HEK293 (cell line): Measurements from ENCODE around the gene ZFP57.
"Not testable (repeated sequence)": the region's sequence is repeated elsewhere in the genome, so short reads cannot be mapped to it uniquely, and the experiment has no call there.

Experiments
- CTCF ChIA-PET: fragments of 350-600 bp; formaldehyde crosslinking; extraction: SDS; loops from one replicate; lab custom pipeline; 2021; ENCODE audit warnings: antibody characterized with exemption; lab: Yijun Ruan, JAX
- POLR2A ChIA-PET: fragments of 300-600 bp; formaldehyde crosslinking; extraction: SDS; loops from one replicate; lab custom pipeline; 2020; ENCODE audit warnings: antibody characterized with exemption, inconsistent platforms; lab: Yijun Ruan, JAX
- H3K27ac ChIP-seq: fragments of 200-500 bp; sonication (Bioruptor generic); 2 replicates; pipeline ENCODE4 v1.5.1; 2014; ENCODE audit warnings: low read depth, low read length, control low read depth, inconsistent platforms; ENCODE audit errors: extremely low read depth
- H3K36me3 ChIP-seq, 2 experiments: fragments of 200-500 bp in 1 of 2; sonication (Bioruptor generic) in 1 of 2; 1 replicate in 1 of 2; 2 replicates in 1 of 2; pipeline ENCODE4 v1.5.1; 2014 to 2017; ENCODE audit warnings: inconsistent platforms in 2 of 2, low read length in 2 of 2; ENCODE audit not compliant: control insufficient read depth in 2 of 2, insufficient read depth in 1 of 2
- H3K4me1 ChIP-seq: fragments of 200-500 bp; sonication (Bioruptor generic); 2 replicates; pipeline ENCODE4 v1.5.1; 2014; ENCODE audit warnings: mild to moderate bottlenecking, low read length, inconsistent platforms; ENCODE audit not compliant: control insufficient read depth, insufficient read depth
- H3K4me3 ChIP-seq: 2 replicates; pipeline ENCODE4 v1.5.1; 2011; ENCODE audit warnings: low read depth, mild to moderate bottlenecking, control low read depth, low read length, moderate library complexity
- H3K9me3 ChIP-seq: fragments of 200-500 bp; sonication (Bioruptor generic); 2 replicates; pipeline ENCODE4 v1.5.1; 2014; ENCODE audit warnings: low read depth, low read length, inconsistent platforms; ENCODE audit not compliant: control insufficient read depth, insufficient read depth
- MEIS1 ChIP-seq: sonication (generic); formaldehyde crosslinking; IDR thresholded peaks from 2 replicates; pipeline ENCODE4 v1.8.1; 2022; ENCODE audit warnings: missing genetic modification reagents, mild to moderate bottlenecking, borderline replicate concordance
- OVOL3 ChIP-seq: fragments of 450-650 bp; formaldehyde crosslinking; IDR thresholded peaks from 2 replicates; pipeline ENCODE4 v1.5.1; 2016; ENCODE audit warnings: missing biosample characterization, missing genetic modification characterization
- REST ChIP-seq: fragments of 450-650 bp; formaldehyde crosslinking; IDR thresholded peaks from 2 replicates; pipeline ENCODE4 v1.5.1; 2016; ENCODE audit warnings: missing biosample characterization, missing genetic modification characterization
- SCRT2 ChIP-seq: fragments of 450-650 bp; formaldehyde crosslinking; IDR thresholded peaks from 2 replicates; pipeline ENCODE4 v1.5.1; 2016; ENCODE audit warnings: missing biosample characterization, missing genetic modification characterization
- SP3 ChIP-seq: fragments of 450-650 bp; formaldehyde crosslinking; IDR thresholded peaks from 2 replicates; pipeline ENCODE4 v1.5.1; 2016; ENCODE audit warnings: missing biosample characterization, missing genetic modification characterization
- ZBTB21 ChIP-seq: fragments of 450-650 bp; formaldehyde crosslinking; IDR thresholded peaks from 2 replicates; pipeline ENCODE4 v1.5.1; 2017; ENCODE audit warnings: missing biosample characterization, missing genetic modification characterization
- ZBTB8A ChIP-seq: fragments of 450-650 bp; formaldehyde crosslinking; IDR thresholded peaks from 2 replicates; pipeline ENCODE4 v1.5.1; 2016; ENCODE audit warnings: missing biosample characterization, missing genetic modification characterization
- ZFP37 ChIP-seq: fragments of 450-650 bp; formaldehyde crosslinking; IDR thresholded peaks from 2 replicates; pipeline ENCODE4 v1.5.1; 2016; ENCODE audit warnings: missing biosample characterization, missing genetic modification characterization
- ZIC2 ChIP-seq: fragments of 450-650 bp; formaldehyde crosslinking; IDR thresholded peaks from 2 replicates; pipeline ENCODE4 v1.5.1; 2016; ENCODE audit warnings: missing biosample characterization, missing genetic modification characterization
- ZNF114 ChIP-seq: fragments of 450-650 bp; formaldehyde crosslinking; IDR thresholded peaks from 2 replicates; pipeline ENCODE4 v1.5.0; 2017; ENCODE audit warnings: missing biosample characterization, missing genetic modification characterization
- ZNF2 ChIP-seq: fragments of 450-650 bp; formaldehyde crosslinking; IDR thresholded peaks from 2 replicates; pipeline ENCODE4 v1.5.1; 2016; ENCODE audit warnings: missing biosample characterization, missing genetic modification characterization
- ZNF26 ChIP-seq: fragments of 450-650 bp; formaldehyde crosslinking; IDR thresholded peaks from 2 replicates; pipeline ENCODE4 v1.5.1; 2016; ENCODE audit warnings: missing biosample characterization, missing genetic modification characterization
- ZNF266 ChIP-seq: fragments of 450-650 bp; formaldehyde crosslinking; IDR thresholded peaks from 2 replicates; pipeline ENCODE4 v1.5.1; 2016; ENCODE audit warnings: missing biosample characterization, missing genetic modification characterization, low read depth
- ZNF274 ChIP-seq, 2 experiments: fragments of 200-500 bp in 1 of 2; fragments of 450-650 bp in 1 of 2; sonication (Bioruptor generic) in 1 of 2; formaldehyde crosslinking in 1 of 2; IDR thresholded peaks; 2 replicates each; pipeline versions ENCODE4 v1.5.1 to v1.6.1; 2014 to 2016; ENCODE audit warnings: borderline replicate concordance in 1 of 2, inconsistent platforms in 1 of 2, low read length in 1 of 2, missing biosample characterization in 1 of 2, missing genetic modification characterization in 1 of 2
- ZNF280C ChIP-seq: fragments of 450-650 bp; formaldehyde crosslinking; IDR thresholded peaks from 2 replicates; pipeline ENCODE4 v1.5.1; 2016; ENCODE audit warnings: missing biosample characterization, missing genetic modification characterization
- ZNF362 ChIP-seq: fragments of 450-650 bp; formaldehyde crosslinking; IDR thresholded peaks from 2 replicates; pipeline ENCODE4 v1.5.1; 2016; ENCODE audit warnings: missing biosample characterization, missing genetic modification characterization
- ZNF394 ChIP-seq: fragments of 450-650 bp; formaldehyde crosslinking; IDR thresholded peaks from 2 replicates; pipeline ENCODE4 v1.5.1; 2016; ENCODE audit warnings: missing biosample characterization, missing genetic modification characterization, mild to moderate bottlenecking, moderate library complexity, borderline replicate concordance
- ZNF404 ChIP-seq: fragments of 450-650 bp; formaldehyde crosslinking; IDR thresholded peaks from 2 replicates; pipeline ENCODE4 v1.5.1; 2017; ENCODE audit warnings: missing biosample characterization, missing genetic modification characterization
- ZNF48 ChIP-seq: fragments of 450-650 bp; formaldehyde crosslinking; IDR thresholded peaks from 2 replicates; pipeline ENCODE4 v1.5.1; 2016; ENCODE audit warnings: missing biosample characterization, missing genetic modification characterization
- ZNF510 ChIP-seq: fragments of 450-650 bp; formaldehyde crosslinking; IDR thresholded peaks from 2 replicates; pipeline ENCODE4 v1.5.1; 2018; ENCODE audit warnings: mild to moderate bottlenecking, missing genetic modification characterization, missing biosample characterization; ENCODE audit not compliant: insufficient replicate concordance
- ZNF514 ChIP-seq: fragments of 450-650 bp; formaldehyde crosslinking; IDR thresholded peaks from 2 replicates; pipeline ENCODE4 v1.5.1; 2016; ENCODE audit warnings: missing biosample characterization, missing genetic modification characterization
- ZNF530 ChIP-seq: fragments of 450-650 bp; formaldehyde crosslinking; IDR thresholded peaks from 2 replicates; pipeline ENCODE4 v1.5.1; 2016; ENCODE audit warnings: low read depth, missing biosample characterization, missing genetic modification characterization
- ZNF558 ChIP-seq: fragments of 450-650 bp; formaldehyde crosslinking; IDR thresholded peaks from 2 replicates; pipeline ENCODE4 v1.5.1; 2016; ENCODE audit warnings: missing biosample characterization, missing genetic modification characterization
- ZNF560 ChIP-seq: fragments of 450-650 bp; formaldehyde crosslinking; IDR thresholded peaks from 2 replicates; pipeline ENCODE4 v1.5.1; 2017; ENCODE audit warnings: missing biosample characterization, missing genetic modification characterization, borderline replicate concordance
- ZNF596 ChIP-seq: fragments of 450-650 bp; IDR thresholded peaks from 2 replicates; pipeline ENCODE4 v1.5.0; 2018; ENCODE audit warnings: missing biosample characterization, mild to moderate bottlenecking, missing genetic modification characterization, moderate library complexity
- ZNF600 ChIP-seq: fragments of 450-650 bp; formaldehyde crosslinking; IDR thresholded peaks from 2 replicates; pipeline ENCODE4 v1.5.1; 2016; ENCODE audit warnings: missing biosample characterization, missing genetic modification characterization
- ZNF792 ChIP-seq: fragments of 450-650 bp; formaldehyde crosslinking; IDR thresholded peaks from 2 replicates; pipeline ENCODE4 v1.5.1; 2016; ENCODE audit warnings: missing biosample characterization, missing genetic modification characterization
- ZXDB ChIP-seq: fragments of 450-650 bp; formaldehyde crosslinking; IDR thresholded peaks from 2 replicates; pipeline ENCODE4 v1.5.1; 2016; ENCODE audit warnings: missing biosample characterization, missing genetic modification characterization

ZFP57 gene

GRCh38 chr6:29673161-29673560 is 7.8 kb downstream of the ZFP57 start:
- H3K4me1 ChIP-seq, result no peaks in the 10 kb centered on the region
- POLR2A ChIA-PET, result no interaction called here
- no peaks in the 10 kb centered on the region for H3K36me3 ChIP-seq
- H3K9me3 ChIP-seq, result no peaks in the 10 kb centered on the region
- no peak overlapping the region for H3K27ac ChIP-seq
- TF ChIP-seq ZNF26 (tag by site-specific recombination) (no peak), ZNF596 (tag by site-specific recombination) (no peak), ZNF600 (tag by site-specific recombination) (no peak), ZNF514 (tag by site-specific recombination) (no peak), ZNF280C (tag by site-specific recombination) (no peak), ZNF274 (IDR thresholded peaks at IDR 0.05; ENCODE audit: low read length) (no peak), ZNF274 (tag by site-specific recombination; IDR thresholded peaks at IDR 0.05; ENCODE audit: borderline replicate concordance) (no peak), ZNF2 (no peak), ZFP37 (tag by site-specific recombination) (no peak), ZNF362 (tag by site-specific recombination) (no peak), SCRT2 (tag by site-specific recombination) (no peak), MEIS1 (CRISPR knock-in tag) (no peak), ZNF114 (tag by site-specific recombination) (no peak), ZNF792 (tag by site-specific recombination) (no peak), ZNF48 (no peak), ZIC2 (no peak)
- TF ChIP-seq, all 188 proteins: peak for 0
- CTCF ChIA-PET, result interaction anchor here (0.6 to 3.3 kb wide), 6 partner anchors 19 to 379 kb away, joined by 3 to 32 read pairs (median 4); no protein-coding TSS in a partner anchor
- no peak overlapping the region for H3K4me3 ChIP-seq

GRCh38 chr6:29672116-29672515 is 8.8 kb downstream of the ZFP57 start:
- not testable (repeated sequence) for H3K4me3 ChIP-seq, H3K27ac ChIP-seq, H3K4me1 ChIP-seq, H3K9me3 ChIP-seq, H3K36me3 ChIP-seq
- ChIA-PET CTCF (interaction anchor here (0.6 to 3.3 kb wide), 7 partner anchors 18 to 523 kb away, joined by 3 to 32 read pairs (median 5); no protein-coding TSS in a partner anchor), POLR2A (interaction anchor here (1.1 kb wide), 1 partner anchor 18 kb away, joined by 3 read pairs; no protein-coding TSS in a partner anchor)
- peak; percentile 55; the same call in 1 of the 2 replicates for TF ChIP-seq ZXDB
- peak; percentile 54; the same call in 1 of the 2 replicates for TF ChIP-seq OVOL3
- TF ChIP-seq ZBTB8A (tag by site-specific recombination), result peak; percentile 64; the same call in 1 of the 2 replicates
- peak; percentile 36; the same call in 1 of the 2 replicates for TF ChIP-seq ZNF266
- TF ChIP-seq SP3, result peak; percentile 23; the same call in 1 of the 2 replicates
- TF ChIP-seq ZNF558 (tag by site-specific recombination), result peak; percentile 76; the same call in 1 of the 2 replicates
- peak; percentile 76 for TF ChIP-seq REST
- TF ChIP-seq ZNF510 (tag by site-specific recombination), result peak; percentile 61
- 0 out of 2 replicates have a peak, but pooled peaks have one; percentile 46 for TF ChIP-seq ZBTB21 (tag by site-specific recombination)
- 0 out of 2 replicates have a peak, but pooled peaks have one; percentile 79 for TF ChIP-seq ZNF530 (tag by site-specific recombination)
- peak; percentile 52; the same call in 1 of the 2 replicates for TF ChIP-seq ZNF404
- TF ChIP-seq ZNF560 (tag by site-specific recombination), result peak; percentile 35; the same call in 1 of the 2 replicates
- peak; percentile 93 for TF ChIP-seq ZNF394
